Subcutaneous adipose tissue (tissue), 4 donors: ENCODE data around the gene PHF3. TPM values are rescaled to one million over a fixed set of nuclear protein-coding genes. Genes with fewer than 3 reads are reported as not detected.

Source experiments
- CTCF ChIP-seq: fragments of 450-650 bp; IDR thresholded peaks from one replicate; pipeline ENCODE4 v1.5.1; 2016; ENCODE audit warnings: low read depth, mild to moderate bottlenecking, control low read depth, antibody characterized with exemption, moderate library complexity
- total RNA-seq, 4 donors: library from RNA; depleted of rRNA; stranded (reverse); fragments of >200 nt; gene quantifications; one replicate each; pipeline ENCODE4 v1.1.0, GENCODE V29; 2016

Gene PHF3
- total RNA-seq, 4 donors from 2014 or later = 83.0 to 110 (median 91.3) TPM

- no peak for TF ChIP-seq CTCF
Observed at GRCh38 chr6:63599243-63599642, 36.4 kb upstream of the PHF3 start.

- TF ChIP-seq CTCF = no peak
Observed at GRCh38 chr6:63600136-63600535, 35.5 kb upstream of the PHF3 start.

DNA sequence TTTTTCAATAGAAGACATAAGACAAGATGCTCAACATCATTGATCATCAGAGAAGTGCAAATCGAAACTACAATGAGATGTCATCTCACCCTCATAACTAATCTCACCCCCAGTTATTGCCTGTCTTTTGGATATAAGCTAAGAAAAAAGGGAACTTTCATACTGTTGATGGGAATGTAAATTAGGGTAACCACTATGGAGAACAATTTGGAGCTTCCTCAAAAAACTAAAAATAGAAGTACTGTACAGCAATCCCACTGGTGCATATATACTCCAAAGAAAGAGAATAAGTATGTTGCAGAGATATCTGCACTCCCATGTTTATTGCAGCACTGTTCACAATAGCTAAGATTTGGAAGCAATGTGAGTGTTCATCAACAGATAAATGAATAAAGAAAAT is 26.4 kb upstream of the PHF3 start:
- TF ChIP-seq CTCF = no peak

DNA sequence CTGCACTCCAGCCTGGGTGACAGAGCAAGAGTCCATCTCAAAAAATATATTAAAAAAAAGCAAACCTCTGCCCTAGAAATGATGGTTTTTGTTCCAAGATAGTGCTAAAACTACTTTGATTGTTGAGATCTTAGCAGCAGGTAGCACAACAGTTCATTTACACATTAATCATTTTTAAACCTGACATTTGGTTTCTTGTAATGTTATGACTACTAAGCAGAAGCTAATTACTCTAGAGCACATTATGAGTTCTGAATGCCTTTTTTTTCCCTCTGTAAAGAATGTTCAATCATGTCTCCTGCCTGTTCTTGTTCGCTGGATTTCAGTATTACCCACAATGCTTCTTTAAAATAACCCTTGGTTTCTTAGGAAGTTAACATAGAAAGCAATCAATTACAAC is 24.7 kb upstream of the PHF3 start:
- no peak for TF ChIP-seq CTCF

DNA sequence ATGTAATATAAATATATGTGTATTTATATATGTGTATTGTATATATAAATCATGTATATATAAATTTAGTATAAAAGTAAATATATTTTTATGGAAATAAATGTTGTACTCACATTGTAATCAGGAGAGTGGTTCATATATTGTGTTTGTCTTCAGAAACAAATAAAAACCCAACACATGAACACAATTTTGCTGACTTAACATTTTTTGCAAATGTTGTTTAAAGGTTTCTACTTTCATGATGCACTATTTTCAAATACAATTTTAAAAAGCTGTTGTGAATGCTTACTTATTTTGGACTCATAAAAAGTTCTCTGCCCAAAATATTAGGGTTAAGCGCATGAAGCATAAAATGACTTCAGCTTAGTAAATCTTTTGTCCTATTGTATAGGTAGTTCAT is 24.0 kb upstream of the PHF3 start:
- no peak for TF ChIP-seq CTCF

DNA sequence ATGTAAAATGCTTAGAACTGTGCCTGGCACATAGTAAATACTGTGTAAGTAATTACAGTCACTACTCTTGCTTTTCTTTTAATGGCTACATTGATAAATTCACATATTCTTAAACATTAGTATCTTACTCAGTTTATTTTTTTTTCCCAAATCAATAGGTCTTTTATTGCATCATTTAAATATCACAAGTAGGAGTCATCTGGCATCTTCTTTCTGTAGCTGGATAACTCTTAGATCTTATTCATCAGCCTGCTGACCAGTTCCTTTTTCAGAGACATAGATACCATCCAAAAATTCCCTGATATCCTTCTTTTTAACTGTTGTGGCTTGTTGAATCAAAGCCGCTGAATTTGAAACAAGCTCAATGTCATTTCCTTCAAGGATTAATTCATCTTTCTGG is 20.0 kb upstream of the PHF3 start:
- TF ChIP-seq CTCF = no peak

DNA sequence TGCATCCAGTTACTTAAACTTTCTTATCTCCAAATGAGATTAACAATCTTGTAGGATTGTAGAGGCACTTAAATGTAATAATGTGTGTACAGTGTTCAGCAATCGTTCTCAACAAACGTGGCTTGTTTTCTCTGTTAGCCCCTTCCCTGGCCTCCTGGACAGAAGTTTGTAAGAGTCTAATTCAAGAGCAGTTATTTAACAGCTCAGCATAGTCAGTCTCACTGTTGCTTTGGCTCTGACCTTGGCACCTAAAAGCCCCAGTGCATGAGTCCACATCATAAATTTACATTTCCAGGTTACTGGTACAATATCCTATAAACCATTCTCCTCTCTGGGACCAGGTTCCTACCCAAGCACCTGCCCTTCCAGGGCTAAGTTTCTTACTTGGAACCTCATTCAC is 11.5 kb upstream of the PHF3 start:
- TF ChIP-seq CTCF = no peak

DNA sequence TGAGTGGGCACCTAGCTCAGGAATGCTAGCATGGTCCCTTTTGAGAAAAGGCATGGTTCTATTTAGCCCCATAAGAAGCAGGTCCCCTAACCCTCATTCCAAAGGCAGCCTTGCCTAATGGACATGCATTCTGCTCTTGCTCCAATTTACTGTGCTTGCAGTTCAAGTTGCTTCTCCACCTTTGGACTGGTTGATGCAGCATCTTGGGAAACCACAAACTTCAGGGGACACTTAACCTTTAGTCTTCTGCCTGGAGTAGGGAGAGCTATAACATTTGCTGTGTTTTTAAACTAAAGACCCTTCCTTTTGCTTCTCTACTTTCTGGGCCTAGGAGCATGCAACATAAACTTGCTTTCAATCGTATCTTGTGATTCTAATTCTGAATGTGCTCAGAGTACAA is 5.1 kb upstream of the PHF3 start:
- no peak for TF ChIP-seq CTCF
